Stimulated activated CD4-positive, alpha-beta T cell treated with anti-CD3 and anti-CD28 coated beads, Interleukin-2, amount 100 ng/mL, for 4 hours (primary cell): ENCODE measurements around the gene FBXO7.

Experiments used
- DNase-seq: peaks from one replicate; pipeline ENCODE4 v3.0.0-alpha.2; 2020; ENCODE audit warnings: low read depth

FBXO7 gene

DNA sequence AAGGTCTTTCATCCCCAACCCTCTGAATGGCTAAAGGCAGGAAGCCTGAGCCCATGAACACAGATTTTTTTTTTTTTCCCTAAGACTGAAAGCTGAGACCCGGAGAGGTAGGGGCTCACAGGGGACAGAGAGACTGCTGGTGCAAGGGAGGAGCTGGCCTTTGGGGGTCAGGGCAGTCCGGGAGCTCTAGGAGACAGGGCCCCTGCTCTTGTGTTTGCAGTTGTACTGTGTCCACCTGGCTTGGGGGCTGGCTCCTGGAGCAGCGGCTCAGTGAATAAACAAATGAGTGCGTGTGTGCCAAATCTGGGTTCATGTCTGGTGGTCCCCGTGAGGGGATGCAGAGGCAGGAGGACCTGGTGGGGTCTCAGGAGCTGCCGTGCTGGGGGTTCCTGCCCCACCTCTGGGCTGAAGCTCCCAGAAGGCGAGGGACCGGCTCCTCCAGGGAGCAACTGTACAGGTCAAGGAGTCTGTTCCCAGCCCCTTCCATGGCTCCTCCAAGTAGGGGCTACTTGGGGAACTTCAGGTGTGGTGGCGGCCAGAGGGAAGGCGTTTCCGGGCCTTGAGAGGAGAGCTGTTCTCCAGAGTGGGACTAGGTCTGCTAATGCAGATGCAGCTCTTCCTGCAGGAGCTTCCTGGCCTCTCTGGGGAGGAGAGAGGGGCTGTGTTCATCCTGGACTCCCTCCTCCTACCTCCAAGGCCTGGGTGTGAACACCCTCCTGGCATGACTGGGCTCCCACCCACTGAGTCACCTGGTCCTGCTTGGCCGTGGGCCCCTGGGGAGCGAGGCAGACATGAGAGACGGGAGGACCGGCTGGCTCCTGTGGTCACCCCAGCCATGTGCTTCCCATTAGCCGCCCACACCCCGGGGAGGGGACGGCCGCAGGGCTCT lies 57.6 kb downstream of the FBXO7 start:
- no peak for DNase-seq

DNA sequence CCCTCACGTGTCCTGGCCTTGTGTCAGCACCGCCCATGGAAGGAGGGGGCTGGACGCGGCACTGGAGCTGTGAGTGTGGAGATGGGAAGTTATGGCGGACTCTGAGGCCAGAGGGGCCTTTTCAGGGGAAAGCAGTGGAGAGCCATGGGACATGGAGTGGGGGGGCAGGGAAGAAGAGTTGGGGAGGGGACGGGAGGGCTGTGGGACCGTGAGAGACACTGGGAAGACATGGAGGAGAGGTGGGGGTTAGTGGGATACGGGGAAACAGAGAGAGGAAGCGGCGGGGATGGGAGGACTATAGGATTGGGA lies 58.2 kb downstream of the FBXO7 start:
- DNase-seq: no peak

DNA sequence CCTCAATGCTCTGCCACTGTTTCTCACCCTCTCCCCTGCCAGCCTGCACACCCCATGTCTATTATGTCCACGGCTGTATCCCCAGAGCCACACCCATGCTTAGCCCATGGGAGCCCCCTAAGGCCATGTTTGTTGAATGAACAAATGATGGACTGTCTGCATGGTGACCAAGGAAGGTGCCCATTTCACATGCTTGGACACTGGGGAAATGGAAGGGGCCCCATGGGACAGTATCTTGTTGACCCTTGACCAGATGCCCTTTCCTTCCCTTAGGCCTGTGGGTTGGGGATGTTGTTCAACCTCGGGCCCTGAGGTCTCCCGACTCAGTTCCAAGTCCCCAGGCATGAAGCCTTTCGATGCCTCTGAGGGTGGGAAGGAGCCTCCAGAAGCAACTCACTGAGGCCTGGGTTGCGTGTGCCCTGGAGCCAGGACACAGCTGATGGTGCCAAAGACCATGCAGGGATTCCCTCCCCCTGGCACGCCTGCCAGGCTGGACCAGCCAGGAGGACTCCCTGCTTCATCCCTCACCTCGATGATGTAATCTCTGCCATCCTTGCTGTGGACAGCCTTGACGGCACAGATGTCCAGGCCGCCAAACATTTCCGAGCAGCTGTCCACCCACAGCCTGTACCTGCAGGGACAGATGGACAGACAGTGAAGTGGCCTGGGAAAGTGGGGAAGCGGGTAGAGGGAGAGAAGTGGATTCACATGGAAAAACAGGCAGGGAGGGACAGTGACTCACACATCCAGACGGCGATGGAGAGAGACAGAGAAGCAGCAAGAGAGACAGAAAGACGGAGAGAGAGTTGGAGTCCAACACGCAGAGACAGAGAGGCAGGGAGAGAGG lies 58.9 kb downstream of the FBXO7 start:
- DNase-seq: no peak

DNA sequence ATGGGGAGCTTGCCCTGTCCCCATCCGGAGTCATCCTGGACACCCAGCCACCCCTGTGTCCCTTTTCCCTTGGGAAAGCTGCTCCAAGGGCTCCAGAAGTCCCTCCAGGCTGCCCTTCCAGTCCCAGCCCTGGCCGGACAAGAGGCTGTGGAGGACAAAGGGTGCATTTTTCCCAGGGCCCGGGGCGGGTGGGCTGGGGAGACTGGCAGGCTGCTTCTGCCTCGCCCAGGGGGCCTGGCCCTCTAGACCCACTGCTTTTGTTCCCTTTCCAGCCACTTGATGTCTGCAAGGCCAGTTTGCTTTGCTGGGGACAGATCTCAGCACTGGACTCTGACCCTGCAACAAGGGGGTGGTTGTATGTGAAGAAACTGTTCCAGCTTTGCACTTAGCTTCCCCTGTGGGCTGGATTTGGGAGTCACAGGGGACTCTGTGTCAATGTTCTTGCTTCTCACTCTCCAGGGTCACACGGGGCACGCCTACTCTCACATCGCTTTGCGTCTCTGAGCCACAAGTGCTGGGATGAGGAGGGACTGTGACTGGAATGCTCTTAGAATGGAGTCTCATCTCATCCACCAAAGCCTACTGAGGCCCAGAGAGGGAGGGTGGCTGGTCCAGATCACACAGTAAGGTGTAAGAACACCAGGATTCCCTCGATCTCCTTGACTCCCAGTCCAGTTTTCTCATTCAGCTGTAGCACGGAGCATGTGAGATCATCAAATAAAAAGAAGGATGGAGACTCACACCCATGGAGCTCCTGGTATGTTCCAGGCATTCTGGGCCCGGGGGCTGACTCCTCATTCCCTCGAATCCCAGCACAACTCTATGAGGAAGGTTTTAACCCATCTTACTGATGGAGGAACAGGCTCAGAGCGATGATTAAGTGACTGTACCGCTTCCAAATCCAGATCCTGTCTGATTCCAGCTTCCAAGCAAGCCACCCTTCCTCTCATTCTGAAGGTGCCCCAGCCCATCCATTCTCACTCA lies 59.9 kb downstream of the FBXO7 start:
- DNase-seq: no peak

DNA sequence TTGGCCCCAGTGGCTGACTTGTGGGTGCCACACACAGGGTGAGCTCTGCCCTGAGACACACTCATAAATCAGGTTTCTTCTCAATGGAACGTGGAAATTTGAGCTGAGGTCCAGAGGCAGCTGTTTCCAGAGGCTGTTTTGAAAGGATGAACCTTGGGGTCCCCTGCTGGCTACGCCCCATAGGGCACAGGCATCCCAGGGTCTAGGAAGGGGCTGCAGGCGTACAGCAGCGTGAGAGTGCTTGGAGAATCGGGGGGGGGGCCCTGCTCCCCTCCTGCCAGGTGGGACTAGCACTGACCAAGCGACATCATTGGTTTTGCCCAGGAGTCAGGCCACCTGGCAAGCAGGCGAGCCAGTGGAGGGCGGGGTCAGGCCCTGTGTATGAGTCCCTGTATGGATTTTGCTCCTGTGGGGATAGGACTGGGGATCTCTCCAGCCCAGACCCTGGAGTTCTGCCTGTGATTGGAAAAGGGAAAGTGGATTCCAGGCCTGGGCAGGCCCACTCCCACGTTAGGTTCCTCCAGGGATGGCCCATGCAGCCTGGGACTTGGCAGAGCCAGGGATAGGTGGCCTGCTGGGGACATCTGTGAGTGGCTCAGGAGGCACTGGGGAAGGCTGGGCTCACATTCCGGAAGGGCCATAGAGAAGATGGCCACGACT lies 61.0 kb downstream of the FBXO7 start:
- no peak for DNase-seq

DNA sequence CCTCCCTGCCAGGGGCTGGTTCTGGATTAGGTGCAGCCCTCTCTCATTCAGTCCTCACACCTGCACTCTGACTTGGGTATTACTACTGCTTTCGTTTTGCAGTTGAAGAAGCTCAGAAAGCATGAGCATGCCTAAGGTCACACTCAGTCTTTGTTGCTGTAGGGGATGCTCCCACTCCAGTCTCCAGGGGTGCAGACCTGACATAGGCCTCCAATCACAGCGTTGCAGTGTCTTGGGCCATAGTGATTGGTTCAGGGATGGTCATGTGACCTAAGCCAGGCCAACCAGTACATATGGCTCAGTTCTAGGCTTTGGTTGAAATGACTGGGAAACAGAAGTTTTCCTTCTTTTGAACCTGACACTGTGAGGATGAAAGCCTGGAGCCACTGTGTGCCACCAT lies 61.7 kb downstream of the FBXO7 start:
- no peak for DNase-seq

DNA sequence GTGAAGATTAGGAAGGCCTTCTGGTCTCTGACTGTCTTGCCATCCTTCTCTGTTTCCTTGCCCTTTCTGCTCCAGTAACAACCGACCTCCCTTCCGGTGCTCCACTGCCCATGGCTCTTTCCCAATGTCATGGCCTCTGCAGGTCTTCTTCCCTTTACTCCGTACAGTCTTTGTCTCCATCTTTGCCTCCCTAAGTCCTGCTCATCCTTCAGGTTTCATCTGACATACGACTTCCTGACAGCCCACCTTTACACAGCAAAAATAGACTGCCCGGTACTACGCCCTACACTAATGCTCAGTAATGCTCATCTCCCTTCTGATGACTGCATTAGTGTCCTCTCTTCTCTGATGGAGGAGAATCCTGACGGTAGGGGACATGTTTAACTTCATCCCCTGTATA lies 63.9 kb downstream of the FBXO7 start:
- DNase-seq: no peak

DNA sequence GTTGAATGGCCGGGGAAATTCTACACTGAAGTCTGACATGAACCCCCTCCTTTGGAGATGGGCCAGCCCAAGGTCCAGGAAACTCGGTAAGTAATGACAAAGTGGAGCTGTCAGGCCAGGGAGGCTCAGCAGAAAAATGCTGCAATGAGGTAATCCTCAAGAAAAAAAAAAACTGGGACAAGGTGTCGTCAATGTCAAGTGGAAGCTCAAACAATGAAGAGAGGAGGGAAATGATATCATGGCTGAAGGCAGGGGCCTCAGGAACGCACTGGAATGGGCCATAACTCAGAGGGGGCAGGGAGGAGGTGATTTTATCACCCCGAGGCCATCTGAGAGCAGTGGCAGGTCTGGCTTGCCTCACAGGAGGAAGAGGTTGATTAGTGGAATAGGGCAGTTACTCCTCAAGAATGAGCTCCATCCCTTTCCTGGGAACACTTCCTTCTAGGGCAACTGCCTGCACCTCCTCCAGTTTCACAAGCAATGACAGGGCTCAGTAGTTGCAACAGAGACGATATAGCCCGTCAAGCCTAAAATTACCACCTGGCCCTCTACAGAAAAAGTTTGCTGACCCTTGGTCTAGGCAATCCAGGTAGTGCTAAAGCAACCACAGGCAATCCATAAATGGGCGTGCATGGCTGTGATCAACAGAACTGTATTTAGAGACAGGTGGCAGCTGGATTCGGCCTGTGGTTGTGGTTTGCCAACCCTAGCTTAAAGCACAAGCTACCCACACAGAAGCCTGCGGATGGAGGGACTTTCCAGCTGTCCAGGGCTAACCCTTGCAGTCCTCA lies 65.2 kb downstream of the FBXO7 start:
- no peak for DNase-seq

DNA sequence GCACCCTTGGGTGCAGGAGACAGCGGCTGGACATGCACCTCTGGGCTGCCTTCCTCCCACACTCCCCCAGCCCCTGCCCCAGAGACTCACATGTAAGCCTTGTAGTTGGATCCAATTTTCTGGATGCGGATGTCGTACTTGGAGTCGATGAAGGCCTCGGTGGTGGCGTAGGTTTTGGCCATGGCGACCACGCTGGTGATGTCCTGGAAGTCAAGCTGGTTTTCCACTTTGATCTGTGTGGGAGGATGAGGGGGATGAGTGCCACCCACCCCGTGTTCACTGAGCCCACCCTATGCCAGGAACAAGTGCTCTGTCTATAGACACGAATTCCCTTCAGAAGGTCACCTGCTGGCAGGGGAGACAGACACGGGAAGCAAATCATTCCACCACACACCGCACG lies 66.9 kb downstream of the FBXO7 start:
- DNase-seq: no peak

DNA sequence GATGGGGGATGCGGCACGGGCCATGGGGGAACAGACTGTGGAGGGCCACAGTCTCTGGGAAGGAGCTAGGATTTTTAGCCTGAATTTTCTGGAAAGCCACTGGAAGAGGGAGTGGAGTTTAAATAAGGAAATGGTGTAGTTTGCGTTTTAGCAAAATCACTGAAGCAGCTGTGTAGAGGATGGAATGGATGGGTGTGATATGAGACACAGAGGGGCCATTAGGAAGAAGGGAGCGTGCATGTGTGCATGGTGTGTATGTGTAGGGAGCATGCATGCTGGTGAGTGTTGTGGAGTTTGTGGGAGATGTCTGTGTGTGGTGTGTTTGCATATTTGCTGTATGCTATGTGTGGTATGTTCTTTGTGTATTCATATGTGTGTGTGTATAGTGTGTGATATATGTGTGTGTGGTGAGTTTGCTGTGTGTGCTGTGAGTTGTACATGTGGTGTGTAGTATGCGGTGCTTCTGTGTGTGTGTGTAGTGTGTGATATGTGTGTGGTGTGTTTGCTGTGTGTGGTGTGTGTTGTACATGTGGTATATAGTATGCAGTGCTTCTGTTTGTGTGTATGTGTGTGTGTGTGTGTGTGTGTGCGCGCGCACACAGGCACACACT lies 67.6 kb downstream of the FBXO7 start:
- DNase-seq: no peak

DNA sequence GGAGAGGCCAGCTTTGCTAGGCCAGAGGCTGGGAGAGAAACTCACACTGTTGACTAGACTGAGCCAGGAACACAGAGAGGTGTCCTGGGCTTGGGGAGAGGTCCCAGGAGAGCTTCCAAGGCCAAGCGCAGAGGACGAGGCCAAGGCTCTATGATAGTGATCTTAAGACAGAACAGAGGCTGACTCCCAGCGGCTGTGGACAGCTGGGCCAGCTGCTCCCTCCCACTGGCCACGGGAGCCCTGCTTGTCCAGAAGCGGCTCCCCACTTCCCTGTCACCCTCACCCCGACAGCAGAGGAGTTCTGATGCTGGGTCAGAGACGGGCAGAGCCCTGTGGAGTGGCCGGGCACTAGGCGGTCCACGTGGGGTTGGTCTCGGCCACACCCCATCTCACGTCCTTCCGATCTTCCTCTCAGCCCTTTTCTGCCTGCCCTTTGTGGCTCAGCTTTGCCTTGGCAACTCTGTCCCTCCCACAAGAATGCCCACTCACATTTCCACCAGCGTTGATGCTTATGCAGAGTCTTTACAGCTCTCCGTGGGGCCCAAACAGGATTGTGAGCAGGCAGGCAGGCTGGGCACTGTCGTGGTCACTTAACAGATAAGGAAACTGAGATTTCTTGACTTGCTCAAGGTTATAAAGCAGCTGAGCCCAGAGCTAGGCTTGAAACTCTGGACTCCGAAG lies 68.2 kb downstream of the FBXO7 start:
- DNase-seq: no peak

DNA sequence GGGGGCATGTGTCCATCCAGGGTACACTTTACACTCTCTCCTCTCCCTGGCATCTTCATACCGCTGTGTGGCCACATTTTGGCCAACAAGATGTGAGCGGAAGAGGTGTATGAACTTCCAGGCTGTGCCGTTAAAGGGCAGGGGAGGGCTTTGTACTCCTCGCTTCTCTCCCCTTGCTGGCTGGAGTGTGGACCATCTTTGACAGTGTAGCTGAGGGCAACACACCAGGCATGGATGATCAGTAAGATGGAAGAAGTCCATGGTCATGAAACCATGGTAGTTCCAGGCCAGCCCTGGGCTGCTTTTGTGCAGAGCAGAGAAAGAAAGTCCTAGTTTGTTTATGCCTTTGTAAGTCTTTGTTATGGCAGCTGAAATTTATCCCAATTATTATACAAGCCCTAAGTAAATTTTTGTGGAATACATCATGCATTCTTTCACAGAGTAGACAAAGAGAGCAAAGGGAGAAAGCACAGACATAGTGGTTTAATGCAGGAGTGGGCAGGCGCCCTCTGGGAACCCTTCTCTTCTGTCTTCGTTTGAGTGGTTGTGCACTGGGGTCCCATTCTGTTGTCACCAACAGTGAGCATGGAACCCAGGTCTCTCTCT lies 70.4 kb downstream of the FBXO7 start:
- no peak for DNase-seq

DNA sequence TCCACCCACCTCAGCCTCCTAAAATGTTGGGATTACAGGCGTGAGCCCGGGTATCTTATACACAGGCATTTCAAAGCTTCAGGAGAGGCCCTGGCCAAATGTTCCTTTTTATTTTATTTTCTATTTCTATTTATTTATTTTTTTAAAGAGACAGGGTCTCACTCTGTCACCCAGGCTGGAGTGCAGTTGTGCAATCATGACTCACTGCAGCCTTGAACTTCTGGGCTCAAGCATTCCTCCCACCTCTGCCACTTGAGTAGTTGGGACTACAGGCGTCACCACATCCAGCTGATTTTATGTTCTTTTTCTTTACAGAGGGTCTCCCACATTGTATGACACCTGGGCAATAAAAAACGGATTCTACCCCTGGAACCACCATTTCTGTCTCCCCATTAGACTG lies 71.2 kb downstream of the FBXO7 start:
- DNase-seq: no peak

DNA sequence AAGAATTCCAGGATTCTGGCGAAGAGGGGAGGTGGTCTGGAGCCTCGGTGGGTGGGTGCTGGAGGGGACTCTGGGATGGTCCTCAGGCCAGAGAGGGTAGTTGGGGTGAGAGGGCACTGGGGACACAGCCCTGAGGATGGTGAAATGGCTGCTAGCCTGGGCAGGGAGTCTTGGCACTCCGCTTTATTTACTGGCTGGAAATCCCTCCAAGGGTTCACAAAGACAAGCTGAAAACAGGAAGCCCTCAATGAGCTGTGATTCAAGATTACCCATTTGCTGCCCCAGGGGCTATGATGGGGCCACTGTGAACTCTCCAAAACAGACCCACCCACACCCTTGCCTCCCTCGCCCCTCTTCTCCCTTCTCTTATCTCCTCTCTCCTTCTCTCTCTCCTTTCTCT lies 71.9 kb downstream of the FBXO7 start:
- no peak for DNase-seq

DNA sequence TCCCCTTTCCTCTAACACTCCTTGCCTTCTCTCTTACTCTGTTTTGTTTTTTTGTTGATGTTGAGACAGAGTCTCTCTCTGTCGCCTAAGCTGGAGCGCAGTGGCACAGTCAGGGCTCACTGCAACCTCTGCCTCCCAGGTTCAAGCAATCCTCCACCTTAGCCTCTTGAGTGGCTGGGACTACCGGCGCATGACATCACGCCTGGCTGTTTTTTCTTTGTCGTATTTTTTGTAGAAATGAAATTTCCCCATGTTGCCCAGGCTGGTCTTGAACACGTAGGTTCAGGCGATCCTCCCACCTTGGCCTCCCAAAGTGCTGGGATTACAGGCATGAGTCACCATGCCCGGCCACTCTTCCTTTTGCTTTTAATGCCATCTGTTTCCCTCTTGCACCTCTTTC lies 72.3 kb downstream of the FBXO7 start:
- no peak for DNase-seq

DNA sequence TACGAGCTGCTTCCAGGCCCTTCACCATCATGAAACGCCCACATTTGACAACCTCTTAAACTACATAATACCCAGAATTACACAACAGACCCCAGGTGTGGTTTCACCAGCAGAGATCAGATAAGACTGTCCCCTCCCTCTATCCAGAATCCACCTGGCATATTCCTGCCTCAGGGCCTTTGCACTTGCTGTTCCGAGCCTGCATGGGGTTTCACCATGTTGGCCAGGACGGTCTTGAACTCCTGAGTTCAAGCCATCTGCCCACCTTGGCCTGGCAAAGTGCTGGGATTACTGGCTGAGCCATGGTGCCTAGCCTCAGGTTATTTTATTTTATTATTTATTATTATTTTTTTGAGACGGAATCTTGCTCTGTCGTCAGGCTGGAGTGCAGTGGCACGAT lies 73.4 kb downstream of the FBXO7 start:
- no peak for DNase-seq
